GM19324 (cell line): Measurements from ENCODE around the gene CELA1.

ENCODE experiments used
- ATAC-seq: cut with Tn5 transposase; IDR thresholded peaks from one replicate; pipeline ENCODE4 v1.9.1; 2021; ENCODE audit warnings: mild to moderate bottlenecking, moderate library complexity; ENCODE audit not compliant: unreplicated experiment, low FRiP score

Gene CELA1

DNA sequence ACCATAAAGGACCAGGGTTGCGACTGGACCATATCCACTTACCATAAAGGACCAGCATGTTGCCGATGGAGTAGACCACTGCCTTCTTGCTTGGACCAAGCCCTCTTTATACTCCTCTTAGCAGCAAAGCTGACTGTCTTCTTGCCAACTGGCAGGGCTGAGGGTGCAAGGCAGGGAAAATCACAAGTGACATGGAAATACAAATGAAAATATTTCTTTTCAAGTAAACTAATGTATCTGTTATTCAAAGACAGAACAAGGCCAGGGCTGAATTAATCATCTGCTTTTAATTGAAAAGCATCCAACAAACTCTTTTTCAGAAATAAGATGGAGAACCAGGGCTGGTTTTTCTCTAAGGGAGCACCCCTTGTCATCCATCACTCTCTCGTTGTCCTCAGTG, at the start of gene CELA1:
CELA1 (minus strand) TSS at position 99 of the 400 bp plus-strand sequence; CDS start at position 58, 41 bp downstream.
- ATAC-seq, result no peak

DNA sequence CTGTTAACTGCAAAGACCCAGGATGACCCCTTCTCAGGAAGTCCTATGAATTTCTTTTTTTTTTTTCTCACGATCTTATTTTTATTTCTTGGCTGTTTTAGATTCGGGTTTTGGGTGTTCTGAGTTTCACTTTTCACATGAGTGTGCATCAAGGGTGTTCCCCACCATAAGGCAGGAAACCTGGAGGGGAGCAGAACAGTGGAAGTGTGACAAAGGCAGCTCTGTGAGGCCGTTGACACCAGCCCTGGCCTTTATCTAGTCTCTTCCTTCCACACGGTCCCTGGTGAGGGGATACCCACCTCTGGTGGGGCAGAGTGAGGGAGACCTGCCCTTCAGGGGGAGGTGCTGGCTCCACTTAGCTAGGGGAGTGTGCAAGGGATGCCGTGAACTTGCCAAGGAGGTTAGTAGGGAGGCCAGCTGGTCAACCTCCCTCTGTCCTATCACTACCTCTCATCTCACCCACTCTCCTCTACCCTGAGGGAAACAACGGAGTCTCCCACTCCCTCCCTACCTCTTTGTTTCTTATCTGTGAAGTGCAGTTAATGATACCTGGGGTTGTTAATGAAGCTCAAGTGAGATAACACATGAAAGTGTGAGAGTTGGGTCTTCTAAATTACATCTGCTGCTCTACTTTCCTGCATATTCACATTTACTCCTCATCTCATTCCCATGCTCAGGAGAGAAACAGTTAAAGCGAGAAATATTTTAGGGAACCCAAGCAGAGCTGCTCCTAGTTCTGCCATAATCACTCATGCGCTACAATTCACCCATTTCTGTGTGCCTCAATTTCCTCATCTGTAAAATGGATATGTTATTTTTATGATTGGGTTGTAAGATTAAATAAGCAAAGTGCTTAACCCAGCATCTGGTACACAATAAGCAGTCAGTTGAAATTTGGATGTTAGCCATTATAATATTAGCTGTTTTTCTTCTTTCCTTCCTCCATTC, 49.1 kb upstream of the CELA1 start:
- ATAC-seq, result no peak

DNA sequence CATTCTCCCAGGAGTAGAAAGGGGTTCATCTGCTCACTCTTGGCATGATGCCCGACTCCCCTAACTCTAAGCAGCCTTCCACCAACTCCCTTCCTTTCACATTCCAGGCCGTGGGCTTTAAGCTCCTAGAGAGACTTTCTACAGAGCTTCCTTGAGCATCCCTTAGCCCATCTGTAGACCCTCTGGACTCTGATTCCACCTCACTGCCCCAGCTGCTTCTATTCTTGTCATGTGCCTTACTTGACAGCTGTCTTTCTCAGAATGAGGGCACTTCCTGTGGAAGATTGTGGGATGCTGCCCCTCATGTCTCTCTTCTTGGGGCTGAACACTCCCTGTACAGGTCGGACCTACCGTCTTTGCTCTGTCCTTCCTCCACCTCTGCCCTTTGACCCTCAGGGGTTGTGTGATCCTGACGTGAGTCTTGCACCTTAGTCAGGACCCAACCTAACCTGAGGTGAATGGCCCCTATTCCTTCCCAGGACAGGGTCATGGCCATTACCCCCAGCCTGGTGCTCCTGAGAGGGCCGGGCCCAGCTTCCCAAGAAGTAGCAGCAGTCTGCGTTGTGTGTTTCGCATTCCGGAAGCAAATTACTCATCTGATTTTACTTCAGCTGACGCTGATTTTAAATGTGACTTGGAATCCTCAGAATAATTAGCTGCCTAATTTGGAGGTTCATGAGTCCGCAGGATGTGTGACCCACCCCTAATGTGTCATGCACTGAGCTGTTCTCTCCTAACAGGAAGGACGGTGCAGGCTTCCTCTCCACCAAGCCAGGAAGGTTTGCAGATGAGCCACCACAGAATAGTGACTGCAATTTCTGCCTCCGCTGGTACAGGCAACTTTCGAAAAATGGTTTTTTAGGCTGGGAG, 47.4 kb upstream of the CELA1 start:
- no peak for ATAC-seq

DNA sequence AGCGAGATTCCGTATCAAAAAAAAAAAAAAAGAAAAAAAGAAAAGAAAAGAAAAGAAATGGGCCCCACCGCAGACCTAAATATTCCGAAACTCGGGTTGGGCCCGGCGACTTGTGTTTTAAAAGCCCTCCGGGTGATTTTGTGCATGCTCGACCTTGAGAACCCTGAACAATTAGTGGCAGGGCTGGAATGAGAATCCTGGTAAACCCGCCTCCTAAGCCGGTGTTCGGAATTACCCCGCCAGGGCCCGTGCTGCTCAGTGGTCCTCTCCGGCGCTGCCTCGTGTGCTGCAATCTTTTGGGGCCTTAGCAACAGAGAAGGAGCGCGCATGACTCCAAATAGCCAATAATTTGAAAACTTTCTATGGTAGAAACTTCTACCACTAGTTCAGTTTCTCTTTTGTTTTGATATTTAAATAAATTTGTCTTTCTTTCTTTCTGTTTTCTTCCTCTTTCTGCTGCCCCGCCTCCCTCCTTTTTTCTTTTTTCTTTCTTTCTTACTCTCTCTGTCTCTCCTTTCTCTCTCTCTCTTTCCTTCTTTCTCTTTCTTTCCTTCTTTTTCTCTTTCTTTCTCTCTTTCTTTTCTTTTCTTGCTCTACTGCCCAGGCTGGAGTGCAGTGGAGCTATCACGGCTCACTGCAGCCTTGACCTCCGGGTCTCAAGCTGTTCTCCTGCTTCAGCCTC, 46.2 kb upstream of the CELA1 start:
- no peak for ATAC-seq

DNA sequence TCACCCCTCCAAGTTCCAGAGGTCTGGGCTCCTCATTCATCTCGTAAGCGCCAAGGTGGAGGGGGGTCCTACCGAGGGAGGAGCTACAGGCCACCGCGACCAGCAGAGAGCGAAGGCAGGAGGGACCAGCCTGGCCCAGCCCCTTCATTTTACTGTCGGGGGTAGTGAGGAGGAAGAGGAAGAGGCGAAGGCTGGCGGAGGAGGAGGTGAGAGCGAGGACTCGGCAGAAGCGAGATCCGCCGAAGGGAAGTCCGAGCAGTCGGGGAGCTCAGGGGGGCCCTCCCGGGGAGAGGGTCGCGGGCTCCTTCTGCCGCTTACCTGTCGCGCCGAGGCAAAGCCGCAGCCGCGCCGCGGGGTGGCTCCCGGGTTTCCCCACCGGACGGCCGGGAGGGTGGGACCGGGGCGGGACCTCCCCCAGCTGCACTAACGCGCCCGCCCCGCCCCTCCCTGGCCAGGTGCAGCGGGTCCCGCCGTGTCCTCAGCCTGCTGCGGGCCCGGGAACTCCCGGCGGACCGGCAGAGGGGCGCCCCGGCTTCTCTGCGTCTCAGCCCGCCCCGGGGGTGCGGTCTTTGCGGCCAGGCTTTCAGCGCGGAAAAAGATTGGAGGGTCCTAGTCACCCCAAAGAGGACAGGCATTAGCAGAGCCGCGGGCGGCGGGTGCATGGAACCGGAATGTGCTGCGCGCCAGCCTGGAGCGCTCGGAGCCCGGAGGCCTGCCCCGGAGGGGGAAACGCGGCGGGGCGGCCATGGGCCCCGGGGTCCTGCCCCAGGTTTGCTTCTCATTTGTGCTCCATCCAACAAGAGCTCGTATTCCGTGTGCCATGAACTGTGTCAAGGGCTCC, 45.0 kb upstream of the CELA1 start, which contains the start of gene GALNT6:
GALNT6 (minus strand) TSS at position 124 of the 841 bp plus-strand sequence. CDS start 11,625 bp downstream, outside the sequence.
- peak; percentile 70 for ATAC-seq

DNA sequence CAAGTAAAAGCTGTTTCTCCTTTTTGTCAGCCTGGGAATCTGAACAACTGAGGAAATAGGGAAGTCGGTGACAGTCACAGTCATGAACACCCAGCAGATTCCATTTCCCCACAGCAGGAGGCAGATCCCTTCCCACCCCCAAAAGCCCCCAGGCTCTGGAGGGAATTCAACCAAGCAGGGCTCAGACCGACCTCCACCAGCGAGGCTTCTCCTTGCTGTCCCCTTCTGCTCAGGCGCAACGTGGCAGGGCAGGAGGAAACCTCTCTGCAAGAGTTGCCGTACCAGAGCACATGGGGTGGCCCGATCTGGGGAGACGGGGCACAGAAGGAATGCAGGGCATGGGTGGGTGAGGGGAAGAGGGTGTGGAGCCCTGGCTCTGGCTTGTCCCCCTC, 44.4 kb upstream of the CELA1 start:
- ATAC-seq, result peak; percentile 7

DNA sequence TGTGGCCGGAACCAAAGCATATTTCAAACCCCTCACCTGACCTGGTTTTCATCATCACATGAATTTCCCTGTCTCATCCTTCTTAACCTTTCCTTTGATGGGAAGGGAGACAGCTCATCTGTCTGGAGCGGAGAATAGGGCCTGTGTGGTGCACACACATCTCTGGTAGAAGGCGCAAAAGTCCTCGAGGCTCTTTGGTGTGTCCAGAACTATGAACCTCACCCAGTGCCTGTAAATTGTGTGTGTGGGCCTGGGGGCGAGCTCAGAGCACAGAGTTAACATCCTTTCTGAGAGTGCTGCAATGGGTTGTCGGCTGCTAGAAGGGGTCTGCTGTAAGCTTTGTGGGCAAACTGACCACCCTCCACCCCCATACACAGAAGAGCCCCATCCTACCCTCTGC, 44.0 kb upstream of the CELA1 start:
- no peak for ATAC-seq

DNA sequence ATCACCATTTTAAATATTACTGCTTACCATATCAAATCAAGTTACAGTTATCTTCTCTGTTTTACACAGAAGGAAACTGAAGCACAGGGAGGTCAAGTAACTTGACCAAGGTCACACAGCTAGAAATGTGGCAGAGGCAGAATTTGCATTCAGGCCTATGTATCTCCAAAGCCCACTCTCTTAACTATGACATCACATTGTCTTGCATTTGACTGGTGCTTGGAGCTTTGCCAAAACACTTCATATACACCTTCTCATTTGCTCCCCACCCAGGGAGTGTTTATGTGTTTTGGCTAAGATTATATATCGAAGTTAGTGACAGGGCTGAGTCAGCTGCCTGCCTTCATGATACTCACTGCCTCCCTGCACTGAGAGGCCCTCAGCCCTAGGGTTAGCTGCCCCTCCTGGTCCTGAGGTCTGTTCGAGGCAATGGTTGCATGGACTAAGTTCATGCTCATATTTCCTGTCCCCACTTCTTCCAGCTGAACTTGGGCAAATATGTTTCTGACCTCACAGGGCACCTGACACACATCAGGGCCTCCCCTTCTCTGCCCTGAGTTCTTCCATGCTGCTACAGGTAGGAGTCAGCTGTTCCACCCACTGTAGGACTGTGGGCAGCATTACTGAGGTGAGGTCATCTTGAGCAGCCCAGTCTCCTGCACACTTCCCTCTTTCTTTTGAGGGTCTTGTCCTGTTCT, 43.0 kb upstream of the CELA1 start:
- no peak for ATAC-seq

DNA sequence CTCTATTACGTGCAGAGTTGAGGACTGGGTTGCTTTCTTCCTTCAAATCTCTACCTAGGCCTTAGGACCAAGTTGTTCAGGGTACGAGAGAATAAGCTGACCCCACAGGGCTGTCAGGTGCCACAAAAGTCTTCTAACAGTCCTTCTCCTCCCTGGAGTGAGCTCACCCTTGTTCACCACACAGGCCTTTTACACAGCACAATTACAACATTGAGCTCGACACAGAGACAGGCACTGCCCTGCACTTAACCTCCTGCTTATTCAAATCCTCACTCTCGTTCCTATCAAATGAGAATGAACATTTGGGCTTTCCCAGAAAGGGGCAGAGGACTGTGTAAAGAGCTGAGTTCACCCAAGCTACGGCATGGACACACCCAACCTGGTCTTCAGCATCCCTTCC, 42.4 kb upstream of the CELA1 start:
- no peak for ATAC-seq

DNA sequence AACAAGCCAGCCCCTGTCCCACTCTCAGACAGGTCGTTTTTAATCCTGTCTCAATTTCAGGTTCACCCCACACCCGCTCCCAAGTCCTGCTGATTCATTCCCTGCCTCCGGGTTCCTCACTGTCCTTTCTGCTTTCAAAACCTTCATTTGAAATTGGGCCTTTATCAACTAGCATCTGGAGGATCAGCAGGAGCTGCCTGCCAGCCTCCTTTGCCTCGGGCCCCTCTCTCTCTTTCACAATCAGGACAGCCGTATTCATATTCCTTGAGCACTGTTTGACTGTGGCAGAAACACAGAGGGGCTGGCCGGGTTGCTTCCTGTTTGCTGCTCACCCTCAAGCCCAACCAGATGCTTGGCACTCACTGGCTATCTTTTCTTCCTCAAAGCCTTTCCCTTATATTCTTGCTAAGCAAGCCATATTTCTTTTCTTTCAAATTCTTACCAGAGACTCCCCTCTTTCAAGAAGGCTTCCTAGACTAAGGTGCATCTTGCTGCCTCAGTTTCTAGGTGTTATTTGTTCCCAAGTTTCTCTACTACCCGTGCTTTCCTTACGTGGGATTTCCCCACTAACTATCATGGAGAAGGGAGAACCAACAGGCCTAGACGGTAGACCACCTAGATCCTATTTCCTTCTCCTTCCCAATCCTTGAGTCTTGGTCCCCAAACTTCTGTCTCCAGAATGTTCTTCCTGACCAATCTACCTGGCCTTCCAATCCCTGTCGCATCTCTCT, 41.8 kb upstream of the CELA1 start:
- ATAC-seq, result no peak

DNA sequence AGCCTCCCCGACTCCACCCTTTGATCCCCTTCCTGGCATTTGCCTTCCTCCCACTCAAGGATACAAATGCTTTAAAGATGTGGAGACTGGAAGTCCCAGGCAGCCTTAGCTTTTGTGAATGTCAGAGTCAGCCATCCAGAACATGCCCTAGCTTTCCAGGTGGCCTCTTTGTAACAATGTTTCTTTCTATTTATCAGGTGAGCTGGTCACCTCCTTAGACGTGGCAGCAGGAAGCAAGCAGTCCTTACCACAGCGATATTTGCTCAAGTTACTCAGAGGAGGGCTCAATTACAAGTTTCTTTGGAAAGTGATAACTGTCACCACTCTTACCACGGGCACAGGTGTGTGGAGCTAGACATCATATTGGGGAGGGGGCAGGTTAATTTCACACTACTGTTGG, 39.9 kb upstream of the CELA1 start:
- no peak for ATAC-seq

DNA sequence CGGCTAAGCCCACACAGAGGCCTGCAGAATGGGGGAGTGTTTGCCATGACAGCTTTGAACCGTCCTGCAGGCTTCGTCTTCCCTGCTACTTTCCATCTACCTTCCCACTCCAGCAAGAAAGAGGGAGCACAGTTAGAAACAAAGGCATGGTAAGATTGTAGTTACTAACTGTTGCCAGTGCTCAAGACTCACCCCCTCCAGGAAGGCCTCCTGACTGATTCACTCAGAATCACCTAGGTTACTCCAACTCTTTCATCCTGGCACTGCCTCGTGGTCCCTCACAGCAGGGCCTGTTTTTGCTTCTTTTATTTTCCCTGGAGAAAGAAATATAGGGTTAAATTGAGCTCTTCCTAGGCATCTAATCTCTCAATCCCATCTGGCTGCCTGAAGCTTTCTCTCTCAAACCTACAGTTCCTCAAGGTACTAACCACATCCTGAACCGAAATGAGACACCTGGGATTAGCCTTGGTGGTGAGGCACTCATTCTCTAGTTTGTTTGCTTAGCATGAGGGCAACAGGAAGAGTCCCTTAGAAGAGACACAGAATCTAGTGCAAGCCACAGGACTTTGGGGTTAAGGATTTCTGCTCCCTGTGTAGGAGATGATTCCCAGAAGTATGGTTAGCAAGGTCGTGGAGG, 36.9 kb upstream of the CELA1 start:
- ATAC-seq, result no peak

DNA sequence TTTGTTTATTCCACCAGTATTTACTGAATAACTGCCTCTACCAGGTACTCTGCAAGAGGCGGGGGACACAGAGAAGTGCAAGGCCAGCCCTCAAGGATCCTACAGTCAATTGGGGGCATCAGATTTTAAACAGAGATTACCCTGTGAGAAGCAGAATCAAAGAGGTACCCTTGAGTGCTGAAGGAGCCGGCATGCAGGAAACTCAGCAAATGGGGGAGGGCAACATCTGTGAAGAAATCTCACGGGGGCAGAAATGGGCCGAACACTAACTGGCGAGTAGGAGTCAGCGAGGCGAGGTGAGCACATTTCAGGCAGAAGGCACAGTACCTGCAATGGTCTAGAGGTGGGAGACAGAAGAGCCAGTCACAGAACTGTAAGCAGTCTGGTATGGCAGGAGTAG, 35.7 kb upstream of the CELA1 start:
- ATAC-seq, result no peak

DNA sequence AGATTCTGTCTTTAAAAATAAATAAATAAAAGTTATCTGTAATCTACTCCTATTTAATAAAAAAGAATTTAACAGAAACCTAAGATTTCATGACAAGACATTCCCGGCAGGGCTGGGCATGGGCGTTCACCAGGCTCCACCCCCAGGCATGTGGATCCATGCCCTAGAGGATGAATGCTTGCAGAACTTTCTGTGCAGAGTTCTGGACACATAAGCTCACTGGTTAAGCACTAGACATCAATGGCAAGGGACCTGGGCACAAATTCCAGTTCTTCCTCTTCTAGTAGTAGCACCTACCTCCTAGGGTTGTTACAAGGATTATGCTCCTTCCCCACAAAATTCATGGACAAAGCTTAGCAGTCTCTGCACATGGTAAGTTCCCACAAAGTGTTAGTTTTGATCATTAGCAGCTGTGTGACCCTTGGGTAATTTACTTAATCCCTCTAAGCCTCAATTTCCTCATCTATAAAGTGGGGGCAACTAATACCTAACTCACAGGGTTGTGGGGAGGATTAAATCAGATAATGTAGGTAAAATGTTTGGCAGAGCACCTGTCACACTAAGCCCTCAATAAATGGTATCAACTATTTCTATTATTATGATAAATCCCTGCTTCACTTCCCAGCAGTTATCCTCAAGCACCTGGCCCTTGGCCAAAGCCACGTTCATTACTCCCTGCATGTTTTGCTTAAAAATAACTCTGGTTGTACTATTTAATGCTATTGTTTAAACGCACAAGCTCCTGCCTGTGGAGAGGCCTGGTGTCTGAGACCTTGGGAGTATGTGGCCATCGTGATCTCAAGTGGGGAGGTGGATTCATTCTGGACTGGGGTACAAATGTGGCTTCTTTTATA, 35.0 kb upstream of the CELA1 start:
- ATAC-seq, result no peak

DNA sequence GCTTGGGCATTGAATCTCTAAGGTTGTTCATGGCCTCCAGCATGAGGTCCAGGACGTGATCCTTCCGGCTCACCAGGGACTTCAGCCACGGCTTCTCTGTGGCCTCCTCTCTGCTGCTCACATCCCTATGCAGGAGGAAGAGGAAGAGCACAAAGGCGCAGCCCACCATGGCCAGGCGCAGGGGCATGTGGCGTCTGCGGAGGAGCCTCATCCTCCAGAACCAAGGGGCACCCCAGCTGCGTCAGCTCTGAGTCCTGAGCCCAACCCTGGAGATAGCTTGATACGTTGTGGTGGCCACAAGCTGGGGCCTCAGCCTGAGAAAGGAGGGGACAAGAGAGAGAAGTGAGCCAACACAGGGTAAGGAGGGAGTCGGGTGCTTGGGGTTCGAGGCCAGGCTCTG, 33.1 kb upstream of the CELA1 start:
- ATAC-seq, result no peak

DNA sequence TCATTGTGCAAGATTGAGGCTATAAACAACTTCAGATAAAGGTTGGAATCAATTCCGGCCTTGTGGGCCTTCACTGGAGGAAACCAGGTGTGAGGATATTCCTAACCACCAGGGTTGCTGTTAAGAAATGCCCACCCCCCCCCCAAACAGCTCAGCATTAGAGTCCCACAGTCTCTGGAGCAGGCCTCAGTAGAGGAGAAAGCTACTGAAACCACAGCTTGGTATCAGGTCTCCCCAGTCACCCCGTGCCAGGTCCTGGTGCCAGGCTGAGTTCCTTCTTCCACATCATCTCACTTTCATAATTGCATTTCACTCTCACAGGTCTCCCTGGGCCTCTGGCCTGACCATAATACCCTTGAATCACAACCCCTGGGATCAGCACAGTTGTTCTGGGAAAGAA, 32.3 kb upstream of the CELA1 start:
- no peak for ATAC-seq
